PC-9 (cell line): Measurements from ENCODE around the gene DSG4. TPM values are rescaled to one million over a fixed set of nuclear protein-coding genes. Genes with fewer than 3 reads are reported as not detected.

Source experiments
- BruUV-seq: library from RNA; stranded (reverse); fragments of 400-500 nt; replicated peaks from 2 replicates; lab custom pipeline; 2021; lab: Mats Ljungman, UMichigan
- CTCF ChIA-PET: fragments of 300-600 bp; sonication (Branson Sonifier 250); formaldehyde crosslinking; loops from one replicate; lab custom pipeline; 2022; ENCODE audit warnings: antibody characterized with exemption; lab: Charles Lee
- POLR2A ChIA-PET: fragments of 300-600 bp; sonication (Branson Sonifier 250); formaldehyde crosslinking; loops from one replicate; lab custom pipeline; 2022; ENCODE audit warnings: antibody characterized with exemption; ENCODE audit not compliant: unreplicated experiment; lab: Charles Lee
- DNase-seq, 2 experiments: peaks; one replicate each; pipeline versions ENCODE4 v3.0.0 to v3.0.0-alpha.2; 2015 to 2022; ENCODE audit warnings: mixed read lengths in 1 of 2
- H2AFZ ChIP-seq: fragments of 200-600 bp; sonication (generic); 2 replicates; pipeline ENCODE4 v1.8.1; 2017; ENCODE audit warnings: antibody characterized with exemption
- H3F3A ChIP-seq: fragments of 200-600 bp; sonication (generic); 2 replicates; pipeline ENCODE4 v1.8.1; 2017; ENCODE audit warnings: antibody characterized with exemption, mild to moderate bottlenecking, low read depth; ENCODE audit not compliant: insufficient read depth
- H3K27ac ChIP-seq: fragments of 200-600 bp; sonication (generic); 2 replicates; pipeline ENCODE4 v1.6.1; 2016; ENCODE audit warnings: mixed run types
- H3K27me3 ChIP-seq: fragments of 200-600 bp; sonication (generic); 2 replicates; pipeline ENCODE4 v1.6.1; 2016; ENCODE audit warnings: low read depth, mixed run types; ENCODE audit not compliant: insufficient read depth
- H3K36me3 ChIP-seq: fragments of 200-600 bp; sonication (generic); 2 replicates; pipeline ENCODE4 v1.6.1; 2016; ENCODE audit warnings: low read depth, mixed run types
- H3K4me1 ChIP-seq: fragments of 200-600 bp; sonication (generic); replicated peaks from 2 replicates; pipeline ENCODE4 v1.6.1; 2016; ENCODE audit warnings: mixed run types; ENCODE audit not compliant: insufficient read depth
- H3K4me2 ChIP-seq: fragments of 200-600 bp; sonication (generic); 2 replicates; pipeline ENCODE4 v1.6.1; 2017; ENCODE audit warnings: mixed run types
- H3K4me3 ChIP-seq: fragments of 200-600 bp; sonication (generic); 2 replicates; pipeline ENCODE4 v1.6.1; 2016; ENCODE audit warnings: mixed run types
- H3K79me2 ChIP-seq: fragments of 200-600 bp; sonication (generic); 2 replicates; pipeline ENCODE4 v1.6.1; 2017; ENCODE audit warnings: low read depth, mixed run types
- H3K9me2 ChIP-seq: fragments of 200-600 bp; sonication (generic); 2 replicates; pipeline ENCODE4 v1.8.1; 2017; ENCODE audit warnings: mild to moderate bottlenecking; ENCODE audit not compliant: insufficient read depth
- H3K9me3 ChIP-seq: fragments of 200-600 bp; sonication (generic); 2 replicates; pipeline ENCODE4 v1.8.1; 2016; ENCODE audit warnings: low read depth; ENCODE audit not compliant: insufficient read depth
- H4K20me1 ChIP-seq: fragments of 200-600 bp; sonication (generic); 2 replicates; pipeline ENCODE4 v1.8.1; 2017; ENCODE audit not compliant: insufficient read depth
- EZH2 ChIP-seq: fragments of 200-600 bp; sonication (generic); IDR thresholded peaks from 2 replicates; pipeline ENCODE4 v1.8.0; 2017; ENCODE audit warnings: antibody characterized with exemption, low read depth
- intact Hi-C: fragments of 100-400 bp; cut with micrococcal nuclease; formaldehyde crosslinking; loops from one replicate; pipeline ENCODE4 v1.10.0; 2022; ENCODE audit not compliant: unreplicated experiment
- total RNA-seq: library from RNA; stranded (reverse); gene quantifications from 2 replicates; pipeline ENCODE4 v1.2.3, GENCODE V29; 2021
- TF ChIP-seq, protein P1 (sequence below): fragments of 200-600 bp; sonication (generic); conservative IDR thresholded peaks from 2 replicates; pipeline ENCODE4 v1.6.1; 2017; ENCODE audit warnings: mixed run types, antibody characterized with exemption, mild to moderate bottlenecking, moderate library complexity

DSG4 gene
- total RNA-seq, 1 experiment from 2014 or later = not detected

DNA sequence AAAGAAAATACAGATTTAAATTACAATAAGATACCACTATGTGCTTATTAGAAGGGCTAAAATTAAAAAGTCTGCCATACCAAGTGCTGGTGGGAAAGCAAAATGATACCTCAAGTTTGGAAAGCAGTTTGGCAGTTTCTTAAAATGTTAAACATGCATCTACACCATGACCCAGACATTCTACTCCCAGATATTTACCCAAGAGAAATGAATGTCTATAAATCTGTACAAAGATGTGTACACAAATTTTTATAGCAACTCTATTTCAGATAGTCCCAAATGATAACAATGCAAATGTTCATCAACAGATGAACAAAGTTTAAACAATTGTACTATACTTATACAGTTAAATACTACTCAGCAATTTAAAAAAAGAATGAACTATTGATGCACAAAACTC is 7.1 kb upstream of the DSG4 start:
- TF ChIP-seq, protein P1, sequence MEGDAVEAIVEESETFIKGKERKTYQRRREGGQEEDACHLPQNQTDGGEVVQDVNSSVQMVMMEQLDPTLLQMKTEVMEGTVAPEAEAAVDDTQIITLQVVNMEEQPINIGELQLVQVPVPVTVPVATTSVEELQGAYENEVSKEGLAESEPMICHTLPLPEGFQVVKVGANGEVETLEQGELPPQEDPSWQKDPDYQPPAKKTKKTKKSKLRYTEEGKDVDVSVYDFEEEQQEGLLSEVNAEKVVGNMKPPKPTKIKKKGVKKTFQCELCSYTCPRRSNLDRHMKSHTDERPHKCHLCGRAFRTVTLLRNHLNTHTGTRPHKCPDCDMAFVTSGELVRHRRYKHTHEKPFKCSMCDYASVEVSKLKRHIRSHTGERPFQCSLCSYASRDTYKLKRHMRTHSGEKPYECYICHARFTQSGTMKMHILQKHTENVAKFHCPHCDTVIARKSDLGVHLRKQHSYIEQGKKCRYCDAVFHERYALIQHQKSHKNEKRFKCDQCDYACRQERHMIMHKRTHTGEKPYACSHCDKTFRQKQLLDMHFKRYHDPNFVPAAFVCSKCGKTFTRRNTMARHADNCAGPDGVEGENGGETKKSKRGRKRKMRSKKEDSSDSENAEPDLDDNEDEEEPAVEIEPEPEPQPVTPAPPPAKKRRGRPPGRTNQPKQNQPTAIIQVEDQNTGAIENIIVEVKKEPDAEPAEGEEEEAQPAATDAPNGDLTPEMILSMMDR = no peak
- no peak for TF ChIP-seq EZH2

DNA sequence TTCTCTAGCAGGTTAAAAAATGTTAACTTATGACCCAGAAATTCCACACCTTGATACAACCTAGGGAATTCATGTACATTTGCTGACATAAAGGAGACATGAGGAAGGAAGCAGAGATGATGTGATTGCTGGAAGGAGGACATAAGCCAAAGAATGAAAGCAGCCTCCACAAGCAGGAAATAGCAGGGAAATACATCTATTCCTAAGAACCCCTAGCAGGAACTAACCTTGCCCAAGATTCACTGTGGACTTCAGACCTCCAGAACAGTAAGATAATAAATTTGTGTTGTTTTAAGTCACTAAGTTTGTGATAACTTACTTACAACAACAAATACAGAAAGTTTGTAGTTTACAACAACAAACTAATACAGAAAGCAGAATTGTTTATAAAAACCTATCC is 4.6 kb upstream of the DSG4 start:
- Histone ChIP-seq H3K9me3 (no peaks in the 10 kb centered on the region), H3K4me1 (no peaks in the 10 kb centered on the region), H3K79me2 (no peaks in the 10 kb centered on the region), H3K4me3 (no peak overlapping the region), H4K20me1 (no peaks in the 10 kb centered on the region), H3K36me3 (no peaks in the 10 kb centered on the region), H3K4me2 (no peak overlapping the region), H3K27me3 (no peaks in the 10 kb centered on the region), H3K27ac (no peak overlapping the region), H3F3A (no peaks in the 10 kb centered on the region), H3K9me2 (no peaks in the 10 kb centered on the region), H2AFZ (no peak overlapping the region)
- BruUV-seq = no TSS peak
- no peak for DNase-seq
- CTCF ChIA-PET = no interaction called here
- intact Hi-C loops = no loop called here
- TF ChIP-seq, protein P1 = no peak
- TF ChIP-seq EZH2 = no peak
- POLR2A ChIA-PET = no interaction called here

More for the DNA sequence above, 7.1 kb upstream of the DSG4 start:
- POLR2A ChIA-PET = no interaction called here
- CTCF ChIA-PET = no interaction called here
- H4K20me1 ChIP-seq = no peaks in the 10 kb centered on the region
- H3F3A ChIP-seq = no peaks in the 10 kb centered on the region
- H3K4me1 ChIP-seq = no peaks in the 10 kb centered on the region
- no peaks in the 10 kb centered on the region for H3K36me3 ChIP-seq
- no peak overlapping the region for H3K4me2 ChIP-seq
- no peaks in the 10 kb centered on the region for H3K9me2 ChIP-seq
- intact Hi-C loops = no loop called here
- H3K27ac ChIP-seq = no peak overlapping the region
- no peaks in the 10 kb centered on the region for H3K27me3 ChIP-seq
- H3K9me3 ChIP-seq = no peaks in the 10 kb centered on the region
- no peak overlapping the region for H2AFZ ChIP-seq
- DNase-seq = no peak
- no peak overlapping the region for H3K4me3 ChIP-seq
- H3K79me2 ChIP-seq = no peaks in the 10 kb centered on the region
- no TSS peak for BruUV-seq

DNA sequence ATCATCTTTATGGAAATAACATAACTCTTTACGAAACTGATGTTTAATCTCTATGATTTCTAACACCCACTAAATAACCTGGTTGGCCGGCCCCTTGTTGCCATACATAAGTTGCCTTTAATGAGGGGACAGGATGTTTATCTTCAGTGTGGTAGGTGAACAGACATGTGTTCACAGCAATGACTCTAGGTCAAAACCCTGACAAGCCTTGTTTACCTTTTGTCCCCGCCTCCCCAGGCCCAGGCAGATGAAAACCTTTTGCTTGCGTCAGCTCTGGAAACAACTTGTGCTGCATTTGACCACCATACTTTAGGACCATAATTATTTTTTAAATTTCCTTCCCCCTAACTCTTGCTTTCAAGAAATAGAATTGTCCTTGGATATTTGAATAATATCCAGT is 2.9 kb upstream of the DSG4 start:
- TF ChIP-seq, protein P1 = no peak
- TF ChIP-seq EZH2 = no peak
- Histone ChIP-seq H3K9me2 (no peaks in the 10 kb centered on the region), H3K79me2 (no peaks in the 10 kb centered on the region), H3K4me2 (no peak overlapping the region), H2AFZ (no peak overlapping the region), H3K36me3 (no peaks in the 10 kb centered on the region), H3K27me3 (no peaks in the 10 kb centered on the region), H3K27ac (no peak overlapping the region), H3F3A (no peaks in the 10 kb centered on the region), H3K9me3 (no peaks in the 10 kb centered on the region), H3K4me1 (no peaks in the 10 kb centered on the region), H3K4me3 (no peak overlapping the region), H4K20me1 (no peaks in the 10 kb centered on the region)
- intact Hi-C loops = no loop called here
- POLR2A ChIA-PET = no interaction called here
- no TSS peak for BruUV-seq
- CTCF ChIA-PET = no interaction called here
- no peak for DNase-seq
